K562 (cell line): ENCODE data around the gene ZBED4.

Experiments
- HDAC6 ChIP-seq: IDR thresholded peaks from 2 replicates; pipeline ENCODE4 v1.6.1; 2012; ENCODE audit warnings: low read depth, mild to moderate bottlenecking, control low read depth, inconsistent platforms, low read length, moderate library complexity
- JUNB ChIP-seq: fragments of 450-650 bp; formaldehyde crosslinking; conservative IDR thresholded peaks from 2 replicates; pipeline ENCODE4 v1.4.0; 2020; ENCODE audit warnings: mild to moderate bottlenecking
- NCOA6 ChIP-seq: fragments of 450-650 bp; IDR thresholded peaks from 2 replicates; pipeline ENCODE4 v1.6.1; 2017; ENCODE audit warnings: mild to moderate bottlenecking
- POLR2AphosphoS2 ChIP-seq: IDR thresholded peaks from 2 replicates; pipeline ENCODE4 v1.6.1; 2012; ENCODE audit warnings: low read length, improper control_type of control experiment
- ZNF444 ChIP-seq: fragments of 250-450 bp; sonication (Bioruptor Pico); IDR thresholded peaks from 2 replicates; pipeline ENCODE4 v1.4.0; 2020; ENCODE audit warnings: mild to moderate bottlenecking, moderate library complexity

- TF ChIP-seq POLR2AphosphoS2 (no peak), NCOA6 (no peak), HDAC6 (no peak), ZNF444 (no peak), JUNB (no peak)
Measured at GRCh38 chr22:49852898-49853894, at the start of gene ZBED4.
